Neutrophil (primary cell): Measurements from ENCODE around the gene SLC10A7.

Source experiments
- H3K27ac ChIP-seq: fragments of 200-600 bp; sonication (generic); 2 replicates; pipeline ENCODE4 v1.5.1; 2016; ENCODE audit warnings: mild to moderate bottlenecking, moderate library complexity
- H3K27me3 ChIP-seq: fragments of 200-600 bp; sonication (generic); 2 replicates; pipeline ENCODE4 v1.6.0; 2016; ENCODE audit warnings: mild to moderate bottlenecking
- H3K36me3 ChIP-seq: fragments of 200-600 bp; sonication (generic); 2 replicates; pipeline ENCODE4 v1.5.1; 2017
- H3K4me1 ChIP-seq, 2 experiments: fragments of 200-600 bp in 1 of 2; sonication (generic) in 1 of 2; 1 replicate in 1 of 2; 2 replicates in 1 of 2; pipeline versions ENCODE4 v1.5.1 to v1.6.1; 2013 to 2016; ENCODE audit warnings: low read depth in 1 of 2, low read length in 1 of 2, mild to moderate bottlenecking in 1 of 2, moderate library complexity in 1 of 2; ENCODE audit not compliant: control insufficient read depth in 1 of 2, insufficient read depth in 1 of 2
- H3K4me3 ChIP-seq, 2 experiments: fragments of 200-600 bp in 1 of 2; sonication (generic) in 1 of 2; 1 replicate in 1 of 2; 2 replicates in 1 of 2; pipeline ENCODE4 v1.5.1; 2013 to 2016; ENCODE audit warnings: low read depth in 1 of 2, low read length in 1 of 2, mild to moderate bottlenecking in 1 of 2, moderate library complexity in 1 of 2
- H3K9me3 ChIP-seq: fragments of 200-600 bp; sonication (generic); 2 replicates; pipeline ENCODE4 v1.5.1; 2016
- TF ChIP-seq, protein P1 (sequence below): fragments of 200-600 bp; sonication (generic); IDR thresholded peaks from 2 replicates; pipeline ENCODE4 v1.5.1; 2016; ENCODE audit warnings: antibody characterized with exemption

SLC10A7 gene

DNA sequence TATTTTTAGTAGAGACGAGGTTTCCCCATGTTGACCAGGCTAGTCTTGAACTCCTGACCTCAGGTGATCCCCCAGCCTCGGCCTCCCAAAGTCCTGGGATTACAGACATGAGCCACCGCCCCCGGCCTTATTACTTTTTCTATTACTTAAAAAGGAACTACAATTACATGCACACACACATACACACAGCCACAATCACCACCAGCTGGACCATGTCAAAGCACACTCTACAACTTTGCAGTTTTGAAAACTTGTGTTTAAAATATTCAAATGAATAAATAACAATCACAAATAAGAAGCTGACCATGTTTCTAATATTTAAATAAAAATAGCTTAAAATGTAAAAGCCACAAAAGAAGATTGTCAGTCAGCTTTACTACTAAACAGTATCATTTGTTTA is 23.4 kb downstream of the SLC10A7 start:
- H3K27ac ChIP-seq = no peak overlapping the region
- H3K9me3 ChIP-seq = no peaks in the 10 kb centered on the region
- H3K36me3 ChIP-seq = no peaks in the 10 kb centered on the region
- no peaks in the 10 kb centered on the region for H3K27me3 ChIP-seq
- TF ChIP-seq, protein P1, sequence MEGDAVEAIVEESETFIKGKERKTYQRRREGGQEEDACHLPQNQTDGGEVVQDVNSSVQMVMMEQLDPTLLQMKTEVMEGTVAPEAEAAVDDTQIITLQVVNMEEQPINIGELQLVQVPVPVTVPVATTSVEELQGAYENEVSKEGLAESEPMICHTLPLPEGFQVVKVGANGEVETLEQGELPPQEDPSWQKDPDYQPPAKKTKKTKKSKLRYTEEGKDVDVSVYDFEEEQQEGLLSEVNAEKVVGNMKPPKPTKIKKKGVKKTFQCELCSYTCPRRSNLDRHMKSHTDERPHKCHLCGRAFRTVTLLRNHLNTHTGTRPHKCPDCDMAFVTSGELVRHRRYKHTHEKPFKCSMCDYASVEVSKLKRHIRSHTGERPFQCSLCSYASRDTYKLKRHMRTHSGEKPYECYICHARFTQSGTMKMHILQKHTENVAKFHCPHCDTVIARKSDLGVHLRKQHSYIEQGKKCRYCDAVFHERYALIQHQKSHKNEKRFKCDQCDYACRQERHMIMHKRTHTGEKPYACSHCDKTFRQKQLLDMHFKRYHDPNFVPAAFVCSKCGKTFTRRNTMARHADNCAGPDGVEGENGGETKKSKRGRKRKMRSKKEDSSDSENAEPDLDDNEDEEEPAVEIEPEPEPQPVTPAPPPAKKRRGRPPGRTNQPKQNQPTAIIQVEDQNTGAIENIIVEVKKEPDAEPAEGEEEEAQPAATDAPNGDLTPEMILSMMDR = no peak
- H3K4me1 ChIP-seq = no peaks in the 10 kb centered on the region
- H3K4me3 ChIP-seq = no peak overlapping the region

DNA sequence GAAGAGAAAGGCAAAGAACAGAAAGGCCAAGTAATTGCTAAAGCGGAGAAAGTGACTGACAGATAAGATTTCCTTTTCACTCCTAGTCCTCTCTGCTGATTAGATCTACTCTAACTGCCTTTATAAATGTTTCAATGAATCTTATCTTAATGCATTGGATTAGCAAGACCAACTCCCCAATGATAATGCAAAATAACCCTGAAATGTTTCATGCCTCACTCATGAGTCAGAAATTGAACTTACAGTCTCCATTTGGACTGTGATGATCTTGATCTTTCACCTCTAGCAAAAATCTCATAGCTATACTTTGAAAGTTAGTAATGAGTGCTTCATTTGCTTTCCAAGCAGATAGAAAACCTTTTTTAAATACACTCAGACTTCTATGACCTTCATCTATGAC is 26.5 kb downstream of the SLC10A7 start:
- no peaks in the 10 kb centered on the region for H3K9me3 ChIP-seq
- no peaks in the 10 kb centered on the region for H3K4me1 ChIP-seq
- no peaks in the 10 kb centered on the region for H3K27me3 ChIP-seq
- no peak overlapping the region for H3K4me3 ChIP-seq
- TF ChIP-seq, protein P1 = no peak
- H3K27ac ChIP-seq = no peak overlapping the region
- no peaks in the 10 kb centered on the region for H3K36me3 ChIP-seq

DNA sequence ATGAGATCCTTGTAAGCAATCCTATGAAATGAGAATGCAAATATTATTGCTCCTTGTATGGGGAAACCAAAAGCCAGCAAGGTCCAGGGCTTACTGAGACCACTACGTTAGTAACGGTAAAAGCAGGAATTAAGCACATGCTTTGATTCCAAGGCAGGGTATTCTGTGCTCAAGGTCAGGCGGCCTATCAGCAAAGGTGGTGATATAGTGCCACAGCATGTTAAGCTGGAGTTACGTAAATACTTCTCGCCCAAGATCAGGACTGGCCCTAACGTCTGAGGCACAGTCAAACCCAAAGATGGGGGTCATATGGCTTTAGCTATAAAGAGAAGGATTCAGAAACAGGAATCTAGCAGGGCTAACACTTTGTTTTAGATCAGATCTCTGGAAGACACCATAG is 27.6 kb downstream of the SLC10A7 start:
- no peak overlapping the region for H3K27ac ChIP-seq
- H3K9me3 ChIP-seq = no peaks in the 10 kb centered on the region
- H3K27me3 ChIP-seq = no peaks in the 10 kb centered on the region
- H3K36me3 ChIP-seq = no peaks in the 10 kb centered on the region
- no peaks in the 10 kb centered on the region for H3K4me1 ChIP-seq
- TF ChIP-seq, protein P1 = no peak
- no peak overlapping the region for H3K4me3 ChIP-seq

DNA sequence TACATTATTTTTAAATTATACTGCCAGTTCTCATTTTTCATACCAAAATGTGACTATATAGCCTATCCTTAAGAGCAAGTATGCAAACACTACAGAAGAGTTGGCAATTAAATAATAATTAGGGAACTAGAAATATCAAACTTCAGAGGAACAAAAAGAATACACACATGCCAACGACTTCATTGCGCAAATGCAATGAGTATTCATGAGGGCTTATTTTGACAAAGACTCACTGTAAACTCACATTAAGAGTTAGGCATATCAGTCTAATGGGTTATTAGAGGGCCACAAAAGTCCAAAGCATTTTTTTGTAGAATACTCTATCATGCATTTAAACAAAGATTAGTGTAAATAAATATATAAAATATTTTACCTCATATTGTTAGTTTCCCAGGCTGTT is 31.6 kb downstream of the SLC10A7 start:
- H3K36me3 ChIP-seq = no peaks in the 10 kb centered on the region
- H3K4me3 ChIP-seq = no peak overlapping the region
- H3K27me3 ChIP-seq = no peaks in the 10 kb centered on the region
- TF ChIP-seq, protein P1 = no peak
- H3K4me1 ChIP-seq = no peaks in the 10 kb centered on the region
- H3K27ac ChIP-seq = no peak overlapping the region
- no peaks in the 10 kb centered on the region for H3K9me3 ChIP-seq

DNA sequence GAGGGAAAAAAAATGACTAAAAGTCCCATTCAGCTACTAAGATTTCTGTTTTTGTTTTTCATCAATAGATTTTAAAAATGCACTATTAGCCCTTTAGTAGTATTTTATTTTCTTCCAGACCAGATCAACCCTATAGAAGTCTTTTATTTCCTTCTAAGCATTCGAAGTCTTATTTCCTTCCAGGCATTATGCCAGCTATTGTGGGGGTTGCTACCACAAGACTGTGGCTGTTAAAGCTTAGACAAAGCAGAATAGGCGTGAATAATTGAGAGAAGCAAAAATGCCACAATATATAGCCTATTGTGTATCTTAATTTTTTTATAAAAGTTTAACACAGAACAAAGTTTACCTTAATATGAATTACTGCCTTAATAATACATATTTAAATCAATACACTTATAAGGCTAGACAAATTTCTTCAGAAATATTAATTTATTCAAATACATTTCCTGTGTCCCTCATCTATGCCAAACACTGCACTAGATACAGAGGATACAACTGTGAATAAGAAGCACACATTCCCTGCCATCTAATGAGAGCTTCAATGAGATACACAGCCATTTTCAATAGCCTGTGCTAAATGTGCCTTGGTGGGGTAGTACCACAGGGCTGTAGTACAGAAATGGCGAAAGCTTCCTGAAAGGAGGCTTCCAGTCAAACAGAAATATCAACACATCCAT is 33.1 kb downstream of the SLC10A7 start:
- Histone ChIP-seq H3K4me1 (no peaks in the 10 kb centered on the region), H3K27ac (no peak overlapping the region), H3K27me3 (no peaks in the 10 kb centered on the region), H3K9me3 (no peaks in the 10 kb centered on the region), H3K36me3 (no peaks in the 10 kb centered on the region), H3K4me3 (no peak overlapping the region)
- TF ChIP-seq, protein P1 = no peak

DNA sequence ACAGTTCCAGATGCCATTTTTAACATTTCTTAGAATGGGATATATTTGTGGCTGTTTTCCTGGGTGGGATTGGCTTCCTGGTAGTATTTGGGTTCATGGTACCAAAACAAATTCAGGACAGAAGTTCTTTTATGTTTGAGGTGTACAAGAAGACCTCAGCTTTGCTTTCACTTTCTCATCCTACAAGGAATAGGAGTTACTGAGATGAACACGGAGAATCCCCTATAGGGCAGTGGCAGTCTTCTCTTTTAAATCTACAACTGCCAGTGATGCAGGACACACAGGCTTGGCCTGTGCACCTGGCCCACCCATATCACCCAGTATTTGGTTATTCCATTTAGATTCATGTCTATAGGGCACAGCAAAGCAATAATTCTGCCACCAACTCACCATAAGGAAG is 35.2 kb downstream of the SLC10A7 start:
- H3K36me3 ChIP-seq = no peaks in the 10 kb centered on the region
- H3K9me3 ChIP-seq = no peaks in the 10 kb centered on the region
- H3K4me1 ChIP-seq = no peaks in the 10 kb centered on the region
- no peak overlapping the region for H3K27ac ChIP-seq
- H3K4me3 ChIP-seq = no peak overlapping the region
- no peaks in the 10 kb centered on the region for H3K27me3 ChIP-seq
- TF ChIP-seq, protein P1 = no peak
